ENCODE data around the gene ZNF330.
A peak's percentile ranks its signal among the peaks of the same experiment; 100 is the strongest.
"Not testable (repeated sequence)": the region's sequence is repeated elsewhere in the genome, so short reads cannot be mapped to it uniquely, and the experiment has no call there.

ZNF330 gene

DNA sequence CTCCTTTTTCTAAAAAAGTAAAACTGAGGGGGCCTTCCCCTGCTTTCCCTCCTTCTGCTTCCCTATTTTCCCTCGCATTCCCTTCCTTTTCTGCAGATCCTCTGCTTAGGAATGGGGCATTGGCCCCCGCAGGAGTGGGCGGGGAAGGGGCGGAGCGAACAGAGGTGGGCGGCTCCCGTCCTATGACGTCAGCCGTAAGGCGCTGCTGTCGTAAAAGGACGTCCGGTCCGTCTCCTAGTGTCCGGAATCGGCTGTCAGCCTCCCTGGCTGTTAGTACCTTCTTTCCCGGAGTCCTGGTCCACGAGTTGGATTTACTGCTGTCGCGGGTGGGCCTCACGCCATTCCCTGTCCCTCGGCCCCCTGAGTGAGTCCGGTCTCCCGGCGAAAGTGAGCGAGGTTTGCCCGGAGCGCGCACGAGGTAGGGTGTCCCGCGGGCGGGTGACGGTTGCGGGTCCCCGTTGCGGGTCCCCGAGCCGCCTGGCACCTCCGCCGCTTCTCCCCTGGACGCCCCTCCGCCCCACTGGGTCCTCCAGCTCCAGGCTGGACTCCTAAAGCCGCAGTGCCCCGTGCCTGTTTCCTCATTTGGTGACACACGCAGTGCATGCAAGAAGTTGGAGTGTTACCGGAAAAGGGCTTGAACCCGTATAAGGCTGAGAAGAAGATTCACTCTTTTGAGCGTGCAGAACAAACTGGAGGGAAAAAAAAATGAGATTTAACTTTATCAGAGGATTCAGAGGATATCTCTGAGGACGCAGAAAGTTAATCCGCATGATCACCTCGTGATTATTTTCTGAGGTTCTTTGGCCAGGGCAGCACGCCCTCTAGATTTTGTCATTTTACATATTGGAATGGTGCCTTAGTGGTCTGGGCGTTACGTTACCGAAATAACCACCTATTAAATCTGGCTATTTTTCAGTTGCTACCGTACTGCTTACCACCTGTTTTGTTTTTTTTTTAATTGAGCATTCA lies at the start of gene ZNF330:
TSS of gene ZNF330 (plus strand) at position 205 of the 969 bp plus-strand sequence. CDS start 1,477 bp downstream, outside the sequence.
- H3K4me3 ChIP-seq (ENCODE audit: low read depth, low read length), result peak within 1 kb of the TSS; percentile 92
- peak; percentile 16 for TF ChIP-seq CTCF (IDR thresholded peaks at IDR 0.05; ENCODE audit: low read depth, low read length, missing control alignments)
- peak; percentile 55 for DNase-seq (ENCODE audit: low read depth)

GRCh38 chr4:141174457-141174856 lies 46.2 kb upstream of the ZNF330 start:
- no peak overlapping the region for H3K4me3 ChIP-seq (ENCODE audit: low read depth, low read length)
- DNase-seq (ENCODE audit: low read depth), result no peak
- no peak for TF ChIP-seq CTCF (IDR thresholded peaks at IDR 0.05; ENCODE audit: low read depth, low read length, missing control alignments)

DNA sequence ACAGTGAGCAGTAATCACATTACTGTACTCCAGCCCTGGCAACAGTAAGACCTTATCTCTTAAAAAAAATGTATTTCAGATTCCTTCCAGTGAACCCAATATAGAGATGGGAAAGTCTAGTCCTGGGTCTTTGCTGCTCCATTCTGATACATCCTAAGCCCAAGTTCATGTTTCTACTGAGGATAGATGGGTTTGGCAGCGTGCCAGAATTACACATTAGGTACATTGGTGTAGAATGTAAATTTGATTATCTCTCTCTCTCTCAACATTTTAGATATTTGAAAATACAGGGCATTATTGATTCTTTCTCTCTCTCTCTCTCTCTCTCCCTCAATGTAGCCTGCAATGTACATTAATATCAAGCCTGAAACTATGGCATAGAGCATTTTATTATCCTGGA lies 43.5 kb upstream of the ZNF330 start:
- no peak for DNase-seq (ENCODE audit: low read depth)
- no peak for TF ChIP-seq CTCF (IDR thresholded peaks at IDR 0.05; ENCODE audit: low read depth, low read length, missing control alignments)

GRCh38 chr4:141179474-141180373 lies 41.0 kb upstream of the ZNF330 start:
- TF ChIP-seq CTCF (IDR thresholded peaks at IDR 0.05; ENCODE audit: low read depth, low read length, missing control alignments), result no peak
- no peak for DNase-seq (ENCODE audit: low read depth)
- H3K4me3 ChIP-seq (ENCODE audit: low read depth, low read length), result no peak overlapping the region

More for the DNA sequence above, 43.5 kb upstream of the ZNF330 start:
- no peak overlapping the region for H3K4me3 ChIP-seq (ENCODE audit: low read depth, low read length)

GRCh38 chr4:141180991-141181761 lies 39.5 kb upstream of the ZNF330 start:
- TF ChIP-seq CTCF (IDR thresholded peaks at IDR 0.05; ENCODE audit: low read depth, low read length, missing control alignments), result no peak
- no peak for DNase-seq (ENCODE audit: low read depth)
- H3K4me3 ChIP-seq (ENCODE audit: low read depth, low read length), result no peak overlapping the region

GRCh38 chr4:141183491-141183890 lies 37.2 kb upstream of the ZNF330 start:
- not testable (repeated sequence) for H3K4me3 ChIP-seq (ENCODE audit: low read depth, low read length); DNase-seq (ENCODE audit: low read depth)

Measured in GM12864 (cell line).